Measurements from ENCODE around the gene KRTAP10-2.
"Not testable (repeated sequence)": the region's sequence is repeated elsewhere in the genome, so short reads cannot be mapped to it uniquely, and the experiment has no call there.

The KRTAP10-2 gene

DNA sequence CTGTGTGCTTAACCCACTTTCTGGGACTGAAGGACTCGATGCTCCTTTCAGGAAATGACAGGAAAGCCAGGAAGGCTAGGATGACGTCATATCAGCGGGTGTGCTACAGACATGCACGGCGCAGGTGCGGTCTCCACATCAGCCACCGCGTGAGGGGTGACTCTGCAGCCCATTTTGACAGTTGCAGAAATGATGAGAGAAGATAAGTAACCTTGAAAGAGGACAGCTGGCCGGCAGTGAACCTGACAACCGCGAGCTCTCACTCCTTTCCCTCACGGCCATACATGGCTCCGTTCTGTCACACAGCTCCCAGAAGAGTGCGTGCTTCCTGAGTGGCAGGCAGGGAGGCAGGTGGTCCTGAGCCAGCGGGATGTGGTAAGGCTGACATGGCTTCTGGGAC lies 30.8 kb upstream of the KRTAP10-2 start:
- no peak for DNase-seq

DNA sequence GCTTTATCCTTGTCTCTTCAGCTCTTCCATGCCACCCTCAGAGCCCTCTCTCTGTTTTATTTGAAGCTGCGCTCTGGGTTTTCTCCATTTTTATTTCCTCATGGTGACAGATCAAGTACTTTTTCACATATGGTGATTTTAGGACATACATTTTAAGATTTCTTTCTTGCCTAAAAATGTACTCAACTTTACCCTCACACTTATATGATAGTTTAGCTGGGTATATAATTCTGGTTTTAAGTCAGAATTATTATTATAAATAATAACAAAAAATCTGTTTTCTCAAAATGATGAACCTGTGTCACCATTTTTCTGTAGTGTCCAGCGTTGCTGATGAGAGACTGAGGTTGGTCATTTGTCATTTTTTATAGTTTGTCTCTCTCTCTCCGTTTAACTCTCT lies 29.9 kb upstream of the KRTAP10-2 start:
- DNase-seq = no peak

DNA sequence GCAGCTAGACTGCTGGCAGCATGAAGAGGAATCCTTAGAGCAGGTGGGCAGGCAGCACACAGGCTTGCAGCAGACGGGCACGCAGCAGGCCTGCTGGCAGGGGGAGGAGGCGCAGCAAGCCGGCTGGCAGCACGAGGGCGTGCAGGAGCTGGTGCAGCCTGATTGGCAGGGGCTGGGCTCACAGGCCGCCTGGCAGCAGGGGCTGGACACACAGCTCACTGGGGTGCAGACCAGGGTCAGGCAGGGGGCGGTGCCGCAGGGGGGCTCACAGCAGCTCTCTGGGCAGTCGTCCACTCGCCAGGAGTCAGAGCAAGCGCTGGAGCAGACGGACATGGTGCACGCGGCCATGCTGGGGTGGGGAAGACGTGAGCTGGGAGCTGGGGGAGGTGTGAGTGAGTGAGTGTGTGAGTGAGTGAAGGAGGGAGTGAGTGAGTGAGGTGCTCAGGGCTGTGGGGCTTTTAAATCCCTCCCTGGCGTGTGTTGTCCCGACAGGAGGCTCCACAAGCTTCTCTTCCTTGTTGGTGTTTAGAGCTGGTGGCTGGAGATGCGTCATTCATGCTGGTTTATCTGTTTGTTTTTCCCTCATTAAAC lies 29.0 kb upstream of the KRTAP10-2 start, which contains the start of gene KRTAP10-5:
Gene KRTAP10-5, minus strand, starts transcription at position 374 of the 591 bp plus-strand sequence. Its CDS starts 26 bp downstream, at position 348.
- DNase-seq = not testable (repeated sequence)

DNA sequence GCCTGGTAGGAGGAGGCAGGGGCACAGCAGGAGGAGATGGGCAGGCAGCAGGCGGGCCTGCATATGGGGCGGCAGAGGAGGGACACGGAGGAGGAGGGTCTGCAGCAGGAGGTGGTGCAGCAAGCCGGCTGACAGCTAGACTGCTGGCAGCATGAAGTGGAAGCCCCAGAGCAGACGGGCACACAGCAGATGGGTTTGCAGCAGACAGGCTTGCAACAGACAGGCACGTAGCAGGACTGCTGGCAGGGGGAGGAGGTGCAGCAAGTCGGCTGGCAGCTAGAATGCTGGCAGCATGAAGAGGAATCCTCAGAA lies 28.5 kb upstream of the KRTAP10-2 start:
- DNase-seq = no peak

DNA sequence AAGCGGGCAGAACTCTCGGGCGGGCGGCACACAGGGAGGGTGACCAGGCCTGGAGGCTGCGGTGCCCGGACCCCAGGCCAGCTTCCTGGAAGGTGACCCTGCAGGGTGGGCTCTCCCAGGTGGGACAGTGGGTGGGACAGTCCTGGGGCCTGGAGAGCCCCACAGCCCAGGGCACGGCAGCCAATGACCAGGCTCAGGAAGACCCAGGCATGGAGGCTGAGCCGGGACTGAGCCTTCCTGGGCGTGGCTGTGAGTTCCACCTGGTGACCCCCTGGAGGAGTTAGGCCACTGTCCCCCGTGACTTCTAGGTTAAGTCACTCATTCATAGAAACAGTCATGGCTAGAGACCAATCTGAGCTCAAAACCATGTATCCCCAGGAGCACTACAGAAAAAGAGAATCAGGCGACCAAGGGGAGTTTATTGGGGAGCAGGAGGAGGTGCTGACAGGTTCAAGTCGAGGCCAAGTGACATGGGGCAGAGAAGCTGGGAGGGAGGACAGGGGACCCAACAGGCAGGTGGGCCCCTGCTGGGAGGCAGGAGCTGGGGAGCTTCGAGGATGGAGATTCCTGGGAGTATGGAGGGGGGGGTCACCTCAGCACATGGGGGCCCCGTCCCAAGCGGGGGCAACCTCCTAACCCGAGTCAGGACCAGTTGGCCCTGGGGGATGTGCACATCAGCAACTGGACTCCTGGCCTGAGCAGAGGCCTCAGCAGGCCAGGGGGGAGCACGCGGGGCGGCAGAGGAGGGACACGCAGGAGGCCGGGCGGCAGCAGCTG lies 27.9 kb upstream of the KRTAP10-2 start:
- no peak for DNase-seq

DNA sequence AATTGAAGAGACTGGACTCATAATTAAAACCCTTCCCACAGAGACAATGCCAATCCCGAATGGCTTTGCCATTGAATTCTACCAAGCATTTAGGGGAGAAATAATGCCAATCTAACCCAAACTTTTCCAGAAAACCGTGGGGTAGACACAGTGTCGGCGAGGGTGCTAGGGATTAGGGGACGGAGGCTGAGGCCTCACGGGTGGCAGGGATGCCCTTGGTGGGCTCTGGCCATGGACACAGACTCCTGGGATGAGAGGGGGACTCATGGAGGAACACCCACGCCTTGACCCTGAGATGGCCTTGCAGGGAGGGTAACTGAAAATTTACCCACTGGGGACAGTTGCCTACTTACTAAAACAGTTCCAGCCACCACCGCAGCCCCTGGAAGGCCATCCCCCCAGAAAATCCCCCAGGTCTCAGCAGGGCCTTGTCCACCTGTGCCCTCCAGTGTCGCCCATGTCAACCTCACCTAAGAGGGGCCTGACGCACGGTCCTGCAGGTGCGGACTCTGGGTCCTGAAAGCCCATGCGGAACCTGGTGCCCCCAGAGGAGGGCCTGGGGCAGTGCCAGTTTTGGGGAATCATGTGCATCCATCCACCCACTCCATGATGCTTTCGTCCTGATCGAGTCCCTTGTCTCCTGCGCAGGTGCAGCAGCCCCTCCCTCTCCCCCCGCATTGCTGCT lies 27.2 kb upstream of the KRTAP10-2 start:
- DNase-seq = no peak

DNA sequence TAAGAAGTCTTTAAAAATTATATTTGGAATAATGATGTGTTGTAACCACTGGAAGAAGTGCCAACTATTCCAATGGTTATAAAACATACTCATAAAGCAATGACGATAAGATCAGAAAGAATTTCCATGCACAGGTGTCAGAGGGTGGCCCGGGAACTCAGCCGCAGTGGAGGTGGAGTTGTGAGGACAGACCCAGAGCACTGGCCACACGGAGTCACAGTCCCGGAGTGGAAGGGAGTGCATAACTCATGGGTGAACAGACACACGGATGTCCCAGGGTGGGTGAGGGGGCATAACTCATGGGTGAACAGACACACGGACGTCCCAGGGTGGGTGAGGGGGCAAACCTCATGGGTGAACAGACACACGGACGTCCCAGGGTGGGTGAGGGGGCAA lies 24.7 kb upstream of the KRTAP10-2 start:
- DNase-seq = no peak

DNA sequence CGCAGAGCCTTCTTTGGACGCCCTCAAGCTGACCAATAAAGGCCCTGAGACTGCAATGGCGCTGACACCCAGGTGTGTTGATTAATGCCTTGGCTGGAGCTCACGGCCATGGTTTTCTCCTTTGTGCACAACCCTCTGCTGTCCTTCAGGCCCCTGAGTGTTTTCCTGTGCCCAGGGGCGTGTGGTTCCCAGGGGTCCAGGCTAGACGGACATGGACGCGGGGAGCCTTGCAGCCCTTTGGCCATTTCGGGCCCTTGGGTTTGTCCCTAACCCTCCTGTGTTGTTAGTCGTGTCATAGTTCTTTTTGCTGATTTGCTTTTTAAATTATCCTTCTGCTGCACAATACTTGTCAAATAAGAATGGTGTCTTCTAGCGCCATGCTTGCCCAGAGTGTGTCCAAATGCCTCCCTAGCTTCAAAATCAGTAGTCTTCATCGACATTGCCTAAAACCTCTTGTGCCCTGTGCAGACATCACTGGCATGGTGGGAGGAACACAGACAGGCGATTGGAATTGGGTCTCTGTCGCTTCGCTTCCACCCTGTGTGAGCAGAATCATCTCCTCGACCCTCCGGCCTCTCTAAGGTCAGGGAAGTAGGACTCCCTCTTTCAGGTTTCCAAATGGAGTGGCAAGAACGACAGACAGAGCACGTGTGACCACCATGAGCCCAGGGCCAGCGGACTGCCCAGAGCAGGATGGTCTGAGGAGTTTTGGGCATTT lies 24.2 kb upstream of the KRTAP10-2 start:
- DNase-seq = no peak

DNA sequence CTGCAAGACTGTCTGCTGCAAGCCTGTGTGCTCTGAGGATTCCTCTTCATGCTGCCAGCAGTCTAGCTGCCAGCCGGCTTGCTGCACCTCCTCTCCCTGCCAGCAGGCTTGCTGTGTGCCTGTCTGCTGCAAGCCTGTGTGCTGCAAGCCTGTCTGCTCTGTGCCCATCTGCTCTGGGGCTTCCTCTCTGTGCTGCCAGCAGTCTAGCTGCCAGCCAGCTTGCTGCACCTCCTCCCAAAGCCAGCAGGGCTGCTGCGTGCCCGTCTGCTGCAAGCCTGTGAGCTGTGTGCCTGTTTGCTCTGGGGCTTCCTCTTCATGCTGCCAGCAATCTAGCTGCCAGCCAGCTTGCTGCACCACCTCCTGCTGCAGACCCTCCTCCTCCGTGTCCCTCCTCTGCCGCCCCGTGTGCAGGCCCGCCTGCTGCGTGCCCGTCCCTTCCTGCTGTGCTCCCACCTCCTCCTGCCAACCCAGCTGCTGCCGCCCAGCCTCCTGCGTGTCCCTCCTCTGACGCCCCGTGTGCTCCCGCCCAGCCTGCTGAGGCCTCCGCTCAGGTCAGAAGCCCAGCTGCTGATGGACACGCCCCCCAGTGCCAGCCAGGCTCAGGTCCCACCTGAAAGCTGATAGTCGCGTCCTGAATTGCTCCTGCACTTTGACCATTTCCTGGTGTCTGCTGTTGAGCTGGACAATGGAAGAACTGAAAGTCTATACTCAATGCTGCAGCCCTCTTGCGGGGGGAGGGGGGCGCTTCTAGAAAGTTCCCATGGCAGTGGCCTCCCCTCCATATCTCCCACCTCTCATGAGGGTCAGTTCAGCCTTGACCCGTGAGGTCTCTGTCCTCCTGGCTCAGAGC lies 23.4 kb upstream of the KRTAP10-2 start:
- no peak for DNase-seq

DNA sequence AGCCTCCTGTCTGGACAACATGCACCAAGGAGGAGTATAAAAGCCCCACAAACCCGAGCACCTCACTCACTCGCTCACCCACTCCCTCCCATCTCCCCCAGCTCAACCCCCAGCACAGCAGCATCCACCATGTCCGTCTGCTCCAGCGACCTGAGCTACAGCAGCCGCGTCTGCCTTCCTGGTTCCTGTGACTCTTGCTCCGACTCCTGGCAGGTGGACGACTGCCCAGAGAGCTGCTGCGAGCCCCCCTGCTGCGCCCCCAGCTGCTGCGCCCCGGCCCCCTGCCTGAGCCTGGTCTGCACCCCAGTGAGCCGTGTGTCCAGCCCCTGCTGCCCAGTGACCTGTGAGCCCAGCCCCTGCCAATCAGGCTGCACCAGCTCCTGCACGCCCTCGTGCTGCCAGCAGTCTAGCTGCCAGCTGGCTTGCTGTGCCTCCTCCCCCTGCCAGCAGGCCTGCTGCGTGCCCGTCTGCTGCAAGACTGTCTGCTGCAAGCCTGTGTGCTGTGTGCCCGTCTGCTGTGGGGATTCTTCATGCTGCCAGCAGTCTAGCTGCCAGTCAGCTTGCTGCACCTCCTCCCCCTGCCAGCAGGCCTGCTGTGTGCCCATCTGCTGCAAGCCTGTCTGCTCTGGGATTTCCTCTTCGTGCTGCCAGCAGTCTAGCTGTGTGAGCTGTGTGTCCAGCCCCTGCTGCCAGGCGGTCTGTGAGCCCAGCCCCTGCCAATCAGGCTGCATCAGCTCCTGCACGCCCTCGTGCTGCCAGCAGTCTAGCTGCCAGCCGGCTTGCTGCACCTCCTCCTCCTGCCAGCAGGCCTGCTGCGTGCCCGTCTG lies 22.5 kb upstream of the KRTAP10-2 start, which contains the start of gene KRTAP10-4:
Gene KRTAP10-4, plus strand, starts transcription at position 100 of the 827 bp plus-strand sequence. Its CDS starts 30 bp downstream, at position 130.
- not testable (repeated sequence) for DNase-seq

DNA sequence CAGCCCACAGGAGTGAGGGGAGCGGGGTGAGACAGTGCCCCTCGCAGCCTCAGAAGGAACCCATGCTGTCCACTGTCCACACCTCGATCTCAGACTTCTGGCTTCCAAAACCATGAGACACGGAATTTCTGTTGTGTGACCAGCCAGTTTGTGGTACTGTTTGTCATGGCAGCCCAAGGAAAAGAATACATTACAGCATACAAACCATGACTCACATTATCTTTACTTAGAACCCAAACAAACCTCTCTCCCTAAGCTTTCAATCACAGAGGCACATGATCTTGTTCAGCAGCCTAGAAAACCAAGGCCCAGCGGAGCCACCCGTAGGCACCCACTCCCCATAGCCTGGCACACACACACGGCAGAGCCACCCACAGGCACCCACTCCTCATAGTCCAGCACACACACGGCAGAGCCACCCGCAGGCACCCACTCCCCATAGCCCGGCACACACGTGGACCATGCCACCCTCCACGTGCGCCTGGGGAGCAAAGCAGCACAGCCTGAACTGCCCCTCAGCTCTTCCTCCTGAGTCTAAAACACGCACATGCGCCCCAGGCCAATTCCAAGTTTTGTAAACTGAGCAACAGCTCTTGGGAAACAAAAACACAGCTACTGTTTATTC lies 21.8 kb upstream of the KRTAP10-2 start:
- DNase-seq = no peak

DNA sequence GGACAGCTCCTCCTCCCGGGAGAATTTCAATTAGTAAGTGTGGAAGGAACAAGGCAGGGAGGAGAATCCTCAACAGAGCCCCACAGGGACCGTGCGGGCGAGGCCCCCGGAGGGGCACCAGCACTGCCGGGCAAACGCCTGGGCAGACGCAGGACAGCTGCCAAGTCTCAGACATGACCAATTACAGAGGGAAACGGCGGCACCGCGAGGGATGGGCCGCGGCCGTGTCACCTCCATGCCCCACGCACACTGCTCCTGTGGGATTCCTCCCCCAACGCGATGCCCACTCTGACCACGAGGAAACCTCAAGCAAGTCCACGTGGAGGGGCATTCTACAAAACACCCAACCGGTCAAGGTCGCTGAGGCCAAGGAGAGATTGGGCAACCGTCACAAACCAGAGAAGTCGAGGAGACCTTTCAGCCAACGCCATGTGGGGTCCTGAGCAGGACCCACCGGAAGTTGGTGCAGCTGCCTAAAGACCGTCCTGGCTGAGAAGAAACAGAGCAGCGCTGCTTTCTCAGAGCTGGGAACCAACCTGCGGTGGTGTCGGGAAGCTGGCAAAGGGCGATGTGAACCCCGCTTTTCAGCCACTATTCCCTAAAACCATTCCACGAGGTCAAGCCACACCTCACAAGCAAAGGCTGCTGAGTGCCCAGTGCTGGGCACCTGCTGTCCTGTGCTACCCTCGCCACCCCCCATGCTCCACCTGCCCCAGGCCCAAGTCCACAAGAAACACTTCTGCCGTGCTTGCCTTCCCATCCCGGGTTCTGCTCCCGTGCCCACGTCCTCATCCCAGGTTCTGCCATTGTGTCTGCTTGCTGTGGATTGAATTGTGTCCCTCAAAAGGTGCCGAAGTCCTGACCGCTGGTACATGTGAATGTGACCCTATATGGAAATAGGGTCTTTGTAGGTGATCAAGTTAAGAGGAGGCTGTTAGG lies 20.8 kb upstream of the KRTAP10-2 start:
- DNase-seq = no peak

DNA sequence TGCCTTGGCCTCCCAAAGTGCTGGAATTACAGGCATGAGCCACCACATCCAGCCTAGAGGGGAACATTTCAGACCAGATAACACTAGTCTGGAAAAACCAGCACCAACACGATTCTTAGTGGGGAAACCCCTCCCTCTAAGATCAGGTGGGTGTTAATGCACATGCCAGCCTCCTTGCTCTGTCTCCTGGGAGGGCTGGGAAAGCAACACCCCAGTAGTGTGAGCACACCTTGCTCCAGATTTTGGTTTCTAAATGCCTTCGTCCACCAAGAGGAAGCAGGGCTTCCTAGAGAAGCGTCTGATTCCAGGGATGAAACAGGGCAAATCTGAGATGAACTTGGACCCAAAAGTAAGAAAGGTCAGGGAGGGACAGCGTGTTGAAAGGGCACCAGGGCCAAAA lies 20.0 kb upstream of the KRTAP10-2 start:
- DNase-seq = no peak

DNA sequence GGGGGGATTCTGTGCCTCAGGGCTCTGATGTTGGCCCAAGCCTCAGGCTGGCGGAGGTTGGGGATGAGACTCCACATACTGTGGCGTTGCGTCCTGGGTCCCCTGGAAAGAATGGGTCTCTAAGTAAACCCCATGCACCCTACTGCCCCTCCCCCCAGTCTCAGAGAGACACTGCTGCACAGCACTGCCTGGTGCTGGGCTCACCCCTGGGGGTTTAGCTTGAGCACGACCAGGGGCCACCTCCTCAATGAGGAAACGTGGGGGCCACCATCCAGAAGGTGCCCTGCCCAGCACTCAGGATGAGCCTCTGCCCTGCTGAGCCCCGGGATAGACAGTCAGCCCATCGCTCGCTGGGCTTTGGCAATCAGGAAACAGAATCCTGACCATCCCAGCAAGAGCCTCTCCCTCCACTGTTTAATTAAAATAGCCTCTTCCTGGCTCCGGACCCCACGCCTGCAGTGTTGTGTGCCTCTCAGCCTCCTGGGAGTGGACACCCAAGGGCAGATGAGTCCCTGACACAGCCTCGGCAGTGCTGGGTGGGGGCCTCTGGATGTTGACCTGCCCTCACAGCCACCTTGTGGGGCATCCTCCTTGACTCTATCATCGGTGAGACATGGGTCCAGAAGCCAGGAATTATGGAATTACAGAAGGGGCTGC lies 18.7 kb upstream of the KRTAP10-2 start:
- no peak for DNase-seq

DNA sequence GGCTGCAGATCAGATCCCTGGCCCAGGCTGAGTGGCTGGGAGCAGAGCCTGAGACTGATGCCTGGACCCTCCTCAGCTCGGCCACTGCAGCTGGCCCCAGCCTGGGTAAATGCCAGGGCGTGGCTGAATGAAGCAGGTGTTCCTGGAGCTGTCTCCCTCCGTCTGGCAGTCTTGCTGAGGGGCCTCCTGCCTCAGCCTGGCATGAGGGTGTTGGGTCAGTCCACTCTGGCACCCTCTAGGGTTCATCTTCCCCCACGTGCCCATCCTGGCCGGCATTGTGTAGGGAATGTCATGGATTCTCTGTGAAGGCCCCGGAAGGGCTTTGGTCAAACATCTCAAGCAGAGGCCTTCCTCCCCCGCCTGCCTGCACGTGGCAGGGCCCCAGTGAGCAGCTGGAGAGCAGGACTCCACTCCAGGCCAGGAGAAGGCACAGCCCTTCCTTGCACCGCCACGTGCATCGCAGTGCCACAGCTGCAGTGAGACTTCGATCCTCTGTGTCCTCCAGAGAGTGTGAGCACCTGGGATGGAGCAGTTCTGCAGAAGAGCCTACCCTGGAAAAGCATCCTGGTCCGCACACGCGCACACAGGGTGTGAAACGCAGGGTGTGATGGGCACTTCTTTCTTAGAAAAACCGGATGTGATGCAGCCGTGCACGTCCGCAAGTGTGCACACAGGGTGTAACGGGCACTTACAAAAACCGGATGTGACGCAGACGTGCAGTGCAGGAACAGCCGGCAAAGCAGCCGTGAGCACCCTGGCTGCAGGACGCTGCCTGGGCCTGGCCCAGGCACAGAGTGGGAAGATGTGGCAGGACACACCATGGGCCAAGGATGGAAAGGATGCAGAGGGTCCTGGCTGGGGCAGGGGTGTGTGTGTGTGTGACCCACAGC lies 17.6 kb upstream of the KRTAP10-2 start:
- DNase-seq = no peak

DNA sequence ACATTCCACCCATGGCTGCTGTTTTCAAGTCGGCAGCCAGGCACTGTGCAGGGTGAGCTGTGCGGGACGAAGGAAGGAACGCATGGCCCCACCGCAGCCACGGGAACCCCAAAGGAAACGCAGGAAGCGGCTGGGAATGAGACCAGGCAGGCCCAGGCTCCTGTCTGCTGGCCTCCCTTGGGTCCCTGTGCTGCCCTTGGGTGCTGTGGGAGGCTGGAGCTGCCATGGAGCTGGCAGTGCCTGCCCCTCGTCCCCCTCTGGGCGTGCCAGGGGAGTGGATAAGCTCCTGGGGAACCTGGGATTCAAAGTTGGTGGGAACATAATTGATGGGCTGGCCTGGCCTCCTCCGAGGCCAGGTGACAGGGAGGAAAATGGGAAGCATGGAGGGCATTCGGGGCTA lies 17.0 kb upstream of the KRTAP10-2 start:
- DNase-seq = no peak

DNA sequence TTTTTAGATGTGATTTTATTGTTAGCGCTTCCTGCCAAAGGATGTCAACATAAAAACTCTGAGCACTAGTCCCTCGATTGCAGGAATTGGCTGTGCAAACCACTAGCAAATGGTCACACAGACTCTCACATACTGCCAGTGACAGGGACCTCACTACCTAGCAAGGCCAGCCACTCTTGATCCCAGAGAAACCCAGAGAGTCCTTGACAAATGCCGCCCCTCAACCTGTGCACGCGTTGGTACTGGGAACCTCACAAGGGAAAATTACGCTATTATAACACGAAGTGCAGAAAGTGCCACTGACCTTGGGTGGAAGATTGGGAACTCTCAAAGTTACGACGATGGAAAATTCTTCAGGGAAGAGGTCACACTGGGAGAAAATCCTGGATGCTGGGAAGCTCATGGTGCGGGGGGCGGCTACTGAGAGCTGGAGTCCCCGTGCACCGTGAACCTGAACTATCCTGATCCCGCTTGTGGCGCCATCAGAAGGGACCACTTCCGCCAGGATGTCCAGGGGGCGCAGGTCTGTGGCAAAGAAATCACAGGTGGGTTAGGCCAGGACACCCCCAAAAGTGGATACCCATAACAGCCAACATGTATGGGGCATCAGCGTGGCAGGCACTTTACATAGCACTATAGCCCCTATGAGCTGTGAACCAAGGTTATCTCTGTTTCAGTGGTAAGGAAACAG lies 16.3 kb upstream of the KRTAP10-2 start:
- DNase-seq = no peak

DNA sequence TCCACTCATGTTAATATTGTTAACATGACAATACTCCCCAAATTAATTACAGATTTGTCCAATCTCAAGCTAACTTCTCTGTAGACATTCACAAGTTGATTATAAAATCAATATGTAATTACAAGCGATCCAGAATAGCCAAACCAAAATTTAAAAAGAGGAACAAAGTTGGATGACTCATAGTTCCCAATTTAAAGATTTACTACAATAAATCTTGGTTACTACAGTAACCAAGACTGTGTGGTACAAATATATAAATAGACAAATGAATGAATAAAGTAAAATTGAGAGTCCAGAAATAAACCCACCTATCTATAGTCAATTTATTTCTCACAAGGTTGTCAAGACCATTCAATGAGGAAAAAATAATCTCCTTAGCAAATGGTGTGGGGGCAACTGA lies 15.1 kb upstream of the KRTAP10-2 start:
- DNase-seq = no peak
